Lower leg skin (tissue), 4 donors: Measurements from ENCODE around the gene OLA1. TPM values are rescaled to one million over a fixed set of nuclear protein-coding genes. Genes with fewer than 3 reads are reported as not detected.

Experiments used
- DNase-seq, 2 donors: peaks; one replicate each; pipeline ENCODE4 v3.0.0-alpha.2; 2019; ENCODE audit warnings: low spot score in 2 of 2
- H3K4me3 ChIP-seq: fragments of 200-600 bp; sonication (generic); 2 replicates; pipeline ENCODE4 v1.5.1; 2017; ENCODE audit warnings: mild to moderate bottlenecking, low read depth; ENCODE audit not compliant: poor library complexity, severe bottlenecking
- POLR2A ChIP-seq, 2 donors: fragments of 450-650 bp; IDR thresholded peaks; one replicate each; pipeline ENCODE4 v1.6.1; 2016 to 2017; ENCODE audit warnings: antibody characterized with exemption in 2 of 2, mild to moderate bottlenecking in 1 of 2, moderate library complexity in 1 of 2
- WGBS, 2 donors: methylation state at CpG; one replicate each; pipeline ENCODE4 v1.1.5; 2018; 5-methylcytosine and 5-hydroxymethylcytosine counted together
- intact Hi-C: fragments of 100-400 bp; cut with DNase I; formaldehyde crosslinking; loops from one replicate; pipeline ENCODE4 v1.15.0; 2023; ENCODE audit warnings: low total_unique reads
- total RNA-seq, 4 donors: library from RNA; depleted of rRNA; stranded (reverse); fragments of >200 nt; gene quantifications; one replicate each; pipeline ENCODE4 v1.1.0, GENCODE V29; 2016
- TF ChIP-seq, protein P1 (sequence below), 3 donors: fragments of 450-650 bp; IDR thresholded peaks; one replicate each; pipeline ENCODE4 v1.5.1; 2016; ENCODE audit warnings: antibody characterized with exemption in 3 of 3, mild to moderate bottlenecking in 3 of 3, moderate library complexity in 2 of 3

The OLA1 gene
- total RNA-seq, 4 donors from 2014 or later: 49.6 to 73.5 (median 61.2) TPM

DNA sequence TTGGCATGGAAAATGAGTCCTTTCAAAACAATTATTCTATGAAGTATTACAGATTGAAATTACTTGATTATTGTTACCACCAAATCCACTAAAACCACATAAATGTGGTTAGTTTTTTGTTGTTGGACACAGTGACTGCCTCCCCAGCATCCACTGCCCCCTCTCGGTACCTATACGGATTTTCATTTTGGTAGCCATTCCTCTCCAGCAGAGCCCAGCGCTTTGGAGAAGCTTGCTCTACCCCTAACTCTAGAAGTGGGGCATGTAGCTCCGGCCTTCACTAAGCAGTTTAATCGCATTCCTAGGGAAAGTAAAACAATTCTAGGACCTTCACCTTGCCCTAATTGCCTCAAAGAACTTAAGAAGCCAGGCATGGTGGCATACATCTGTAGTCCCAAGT is 24.2 kb downstream of the OLA1 start:
- 79 to 98% methylated on average over 5 of the region's 5 CpGs for WGBS, 2 donors
- no peak overlapping the region for H3K4me3 ChIP-seq
- TF ChIP-seq, protein P1, sequence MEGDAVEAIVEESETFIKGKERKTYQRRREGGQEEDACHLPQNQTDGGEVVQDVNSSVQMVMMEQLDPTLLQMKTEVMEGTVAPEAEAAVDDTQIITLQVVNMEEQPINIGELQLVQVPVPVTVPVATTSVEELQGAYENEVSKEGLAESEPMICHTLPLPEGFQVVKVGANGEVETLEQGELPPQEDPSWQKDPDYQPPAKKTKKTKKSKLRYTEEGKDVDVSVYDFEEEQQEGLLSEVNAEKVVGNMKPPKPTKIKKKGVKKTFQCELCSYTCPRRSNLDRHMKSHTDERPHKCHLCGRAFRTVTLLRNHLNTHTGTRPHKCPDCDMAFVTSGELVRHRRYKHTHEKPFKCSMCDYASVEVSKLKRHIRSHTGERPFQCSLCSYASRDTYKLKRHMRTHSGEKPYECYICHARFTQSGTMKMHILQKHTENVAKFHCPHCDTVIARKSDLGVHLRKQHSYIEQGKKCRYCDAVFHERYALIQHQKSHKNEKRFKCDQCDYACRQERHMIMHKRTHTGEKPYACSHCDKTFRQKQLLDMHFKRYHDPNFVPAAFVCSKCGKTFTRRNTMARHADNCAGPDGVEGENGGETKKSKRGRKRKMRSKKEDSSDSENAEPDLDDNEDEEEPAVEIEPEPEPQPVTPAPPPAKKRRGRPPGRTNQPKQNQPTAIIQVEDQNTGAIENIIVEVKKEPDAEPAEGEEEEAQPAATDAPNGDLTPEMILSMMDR (IDR thresholded peaks at IDR 0.05): no peak
- TF ChIP-seq POLR2A (IDR thresholded peaks at IDR 0.05): no peak
- intact Hi-C loops: no loop called here
- DNase-seq: no peak

DNA sequence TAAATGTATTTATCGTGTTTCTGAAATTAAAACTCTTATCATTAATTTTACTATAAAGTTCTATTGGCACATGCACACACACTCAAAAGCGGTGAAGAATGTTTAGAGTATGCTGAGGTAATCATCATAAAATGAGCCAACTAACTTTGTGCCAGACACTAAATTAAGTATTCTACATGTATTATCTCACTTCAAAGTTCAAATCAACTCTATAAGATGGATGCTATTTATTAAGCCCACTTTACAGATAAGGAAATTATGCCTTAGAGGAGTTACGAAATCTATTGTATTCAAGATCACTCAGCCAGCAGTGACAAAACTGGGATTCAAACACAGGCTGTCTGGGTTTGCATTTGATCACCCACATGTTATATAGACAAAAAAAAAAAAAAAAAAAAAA is 24.9 kb downstream of the OLA1 start:
- WGBS, 2 donors: 88 to 89% methylated on average over 3 of the region's 3 CpGs

DNA sequence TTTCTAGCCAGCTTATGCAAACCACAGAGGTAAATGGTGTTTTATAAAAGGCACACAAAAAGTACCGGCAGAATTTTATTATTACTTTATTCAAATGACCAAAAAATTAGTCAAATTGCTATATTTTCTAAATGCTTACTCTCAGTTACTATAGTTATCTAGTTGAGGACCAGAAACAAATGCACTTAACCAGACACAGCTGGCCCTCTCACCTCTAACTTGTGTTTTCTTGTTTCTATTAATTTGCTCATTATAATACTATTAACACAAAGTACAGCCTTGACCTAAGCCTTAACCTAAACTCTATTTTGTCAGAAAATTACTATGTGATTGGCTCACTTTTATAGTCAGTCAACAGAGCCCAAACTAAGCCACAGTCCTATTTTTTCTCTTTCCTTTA is 26.2 kb downstream of the OLA1 start:
- H3K4me3 ChIP-seq: no peak overlapping the region
- 94 to 96% methylated on average over 1 of the region's 1 CpG for WGBS, 2 donors
- DNase-seq: no peak
- TF ChIP-seq, protein P1 (IDR thresholded peaks at IDR 0.05): no peak
- TF ChIP-seq POLR2A (IDR thresholded peaks at IDR 0.05): no peak
- intact Hi-C loops: no loop called here

More for the DNA sequence above, 24.9 kb downstream of the OLA1 start:
- TF ChIP-seq POLR2A (IDR thresholded peaks at IDR 0.05): no peak
- TF ChIP-seq, protein P1 (IDR thresholded peaks at IDR 0.05): no peak
- intact Hi-C loops: no loop called here
- no peak for DNase-seq
- no peak overlapping the region for H3K4me3 ChIP-seq

DNA sequence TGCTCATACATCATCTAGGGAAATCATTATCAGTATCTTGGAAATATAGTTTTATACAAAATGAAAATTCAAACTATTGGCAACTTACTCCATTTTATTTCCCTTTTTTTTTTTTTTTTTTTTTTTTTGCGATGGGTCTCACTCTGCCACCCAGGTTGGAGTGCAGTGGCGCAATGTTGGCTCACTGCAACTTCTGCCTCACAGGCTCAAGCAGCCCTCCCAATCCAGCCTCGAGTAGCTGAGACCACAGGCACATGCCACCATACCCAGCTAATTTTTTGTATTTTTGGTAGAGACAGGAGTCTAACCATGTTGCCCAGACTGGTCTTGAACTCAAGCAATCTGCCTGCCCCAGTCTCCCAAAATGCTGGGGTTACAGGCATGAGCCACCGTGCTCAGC is 29.0 kb downstream of the OLA1 start:
- 93 to 94% methylated on average over 4 of the region's 4 CpGs for WGBS, 2 donors

DNA sequence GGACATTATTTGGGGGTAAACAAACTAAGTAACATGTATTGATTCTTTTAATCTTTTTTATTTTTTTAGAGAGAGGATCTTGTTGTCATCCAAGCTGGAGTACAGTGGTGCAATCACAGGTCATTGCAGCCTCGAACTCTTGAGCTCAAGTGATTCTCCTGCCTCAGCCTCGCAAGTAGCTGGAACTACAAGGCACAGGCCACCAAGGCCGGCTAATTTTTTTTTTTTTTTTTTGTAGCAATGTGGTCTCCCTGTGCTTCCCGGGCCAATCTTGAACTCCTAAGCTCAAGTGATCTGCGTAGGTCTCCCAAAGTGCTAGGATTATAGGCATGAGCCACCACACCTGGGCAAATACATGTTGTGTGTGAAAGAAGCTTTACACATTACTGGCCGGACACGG is 29.6 kb downstream of the OLA1 start:
- intact Hi-C loops: no loop called here
- TF ChIP-seq, protein P1 (IDR thresholded peaks at IDR 0.05): no peak
- TF ChIP-seq POLR2A (IDR thresholded peaks at IDR 0.05): no peak
- DNase-seq: no peak
- 92 to 97% methylated on average over 7 of the region's 7 CpGs for WGBS, 2 donors
- H3K4me3 ChIP-seq: no peak overlapping the region

More for the DNA sequence above, 29.0 kb downstream of the OLA1 start:
- TF ChIP-seq, protein P1 (IDR thresholded peaks at IDR 0.05): no peak
- TF ChIP-seq POLR2A (IDR thresholded peaks at IDR 0.05): no peak
- no peak for DNase-seq
- intact Hi-C loops: no loop called here
- no peak overlapping the region for H3K4me3 ChIP-seq

DNA sequence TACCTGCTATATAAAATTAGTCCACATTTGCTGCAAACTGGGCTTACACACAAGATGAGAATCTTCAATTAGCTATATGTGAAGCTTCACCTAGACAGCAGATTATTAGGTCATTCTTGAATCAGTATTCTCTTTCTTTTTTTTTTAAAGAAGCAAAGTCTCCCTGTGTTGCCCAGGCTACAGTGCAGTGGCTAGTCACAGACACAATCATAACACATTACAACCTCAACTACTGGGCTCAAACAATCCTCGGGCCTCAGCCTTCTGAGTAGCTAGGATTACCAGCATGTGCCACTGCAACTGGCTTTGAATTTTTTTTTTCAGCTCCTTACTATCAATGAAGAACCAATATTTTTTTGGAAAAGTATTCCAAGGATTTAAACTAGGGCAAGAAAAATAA is 30.5 kb downstream of the OLA1 start:
- 90 to 94% methylated on average over 1 of the region's 1 CpG for WGBS, 2 donors
- DNase-seq: no peak
- TF ChIP-seq, protein P1 (IDR thresholded peaks at IDR 0.05): no peak
- no peak for TF ChIP-seq POLR2A (IDR thresholded peaks at IDR 0.05)

More for the DNA sequence above, 30.5 kb downstream of the OLA1 start:
- intact Hi-C loops: no loop called here
- H3K4me3 ChIP-seq: no peak overlapping the region
